ENCODE data around the gene NABP2. TPM values are rescaled to one million over a fixed set of nuclear protein-coding genes. Genes with fewer than 3 reads are reported as not detected.
"Not testable (repeated sequence)": the region's sequence is repeated elsewhere in the genome, so short reads cannot be mapped to it uniquely, and the experiment has no call there.

NABP2 gene
- total RNA-seq, 1 experiment from 2014 or later: 162 TPM

GRCh38 chr12:56261503-56262232 is 37.5 kb downstream of the NABP2 start:
- DNase-seq (ENCODE audit: low read depth): peak; percentile 94
- in situ Hi-C loops (cut with HindIII; ENCODE audit: low pct_unique_long_range_greater_than_20kb, low sequenced_read_pairs): no loop called here

DNA sequence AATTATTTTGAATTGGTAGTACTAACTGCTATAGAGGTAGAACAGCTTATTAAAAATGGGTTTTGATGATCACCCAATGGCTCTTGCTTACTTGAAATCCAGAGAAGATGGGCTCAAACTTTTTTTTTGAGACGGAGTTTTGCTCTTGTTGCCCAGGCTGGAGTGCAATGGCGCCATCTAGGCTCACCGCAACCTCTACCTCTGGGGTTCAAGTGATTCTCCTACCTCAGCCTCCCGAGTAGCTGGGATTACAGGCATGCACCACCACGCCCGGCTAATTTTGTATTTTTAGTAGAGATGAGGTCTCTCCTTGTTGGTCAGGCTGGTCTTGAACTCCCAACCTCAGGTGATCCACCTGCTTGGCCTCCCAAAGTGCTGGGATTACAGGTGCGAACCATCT is 38.8 kb downstream of the NABP2 start:
- in situ Hi-C loops (cut with HindIII; ENCODE audit: low pct_unique_long_range_greater_than_20kb, low sequenced_read_pairs); DNase-seq (ENCODE audit: low read depth): not testable (repeated sequence)

DNA sequence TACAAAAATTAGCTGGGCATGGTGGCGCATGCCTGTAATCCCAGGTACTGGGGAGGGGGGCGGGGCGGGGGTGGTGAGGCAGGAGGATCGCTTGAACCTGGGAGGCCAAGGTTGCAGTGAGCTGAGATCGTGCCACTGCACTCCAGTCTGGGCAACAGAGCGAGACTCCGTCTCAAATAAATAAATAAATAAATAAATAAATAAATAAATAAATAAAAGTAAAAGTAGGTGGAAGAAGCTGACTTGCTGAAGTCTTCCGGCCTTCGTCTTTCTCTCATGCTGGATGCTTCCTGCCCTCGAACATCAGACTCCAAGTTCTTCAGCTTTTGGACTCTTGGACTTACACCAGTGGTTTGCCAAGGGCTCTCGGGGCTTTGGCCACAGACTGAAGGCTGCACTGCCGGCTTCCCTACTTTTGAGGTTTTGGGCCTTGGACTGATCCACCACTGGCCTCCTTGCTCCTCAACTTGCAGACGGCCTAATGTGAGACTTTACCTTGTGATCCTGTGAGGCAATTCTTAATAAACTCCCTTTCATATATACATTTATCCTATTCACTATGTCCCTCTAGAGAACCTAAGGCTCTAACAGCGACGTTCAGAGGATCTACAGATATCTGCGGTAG is 42.0 kb downstream of the NABP2 start:
- DNase-seq (ENCODE audit: low read depth); in situ Hi-C loops (cut with HindIII; ENCODE audit: low pct_unique_long_range_greater_than_20kb, low sequenced_read_pairs): not testable (repeated sequence)

DNA sequence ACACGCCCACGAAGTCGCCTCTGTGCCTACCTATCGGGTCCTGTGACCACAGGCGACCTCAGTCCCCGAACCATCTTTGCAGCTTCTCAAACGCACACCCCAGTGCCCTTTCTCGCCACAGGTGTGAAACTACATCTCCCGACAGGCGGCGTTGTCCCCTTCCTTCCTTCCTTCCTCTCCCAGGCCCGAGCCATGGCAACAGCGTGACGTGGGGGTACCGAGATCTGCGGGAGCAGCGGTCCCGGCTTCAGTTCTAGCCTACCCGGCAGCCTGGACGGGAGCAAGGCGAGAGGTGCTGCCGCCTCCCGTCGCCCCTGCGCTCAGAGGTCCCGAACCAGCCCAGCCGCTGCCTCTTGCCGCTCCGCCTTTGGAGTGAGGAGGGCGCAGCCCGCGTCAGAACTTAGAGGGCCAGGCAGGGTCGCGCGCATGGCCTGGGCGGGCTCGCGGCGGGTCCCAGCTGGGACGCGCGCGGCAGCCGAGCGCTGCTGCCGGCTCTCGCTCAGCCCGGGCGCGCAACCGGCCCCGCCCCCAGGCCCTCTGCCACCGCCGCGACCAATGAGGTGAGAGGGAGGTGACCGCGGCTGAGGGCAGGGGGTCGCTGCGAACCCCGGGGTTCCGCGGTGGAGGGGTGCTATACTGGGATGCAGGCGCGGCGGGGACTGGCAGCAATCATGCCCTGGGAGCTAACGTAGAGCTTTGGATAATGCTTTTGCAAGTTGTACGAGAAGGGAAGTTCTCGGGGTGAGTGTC is 42.7 kb downstream of the NABP2 start, which contains the start of gene COQ10A:
TSS of gene COQ10A (plus strand) at position 250 of the 750 bp plus-strand sequence. CDS start at position 427, 177 bp downstream.
- in situ Hi-C loops (cut with HindIII; ENCODE audit: low pct_unique_long_range_greater_than_20kb, low sequenced_read_pairs): no loop called here
- peak; percentile 95 for DNase-seq (ENCODE audit: low read depth)

GRCh38 chr12:56267443-56268071 is 43.4 kb downstream of the NABP2 start:
- no peak for DNase-seq (ENCODE audit: low read depth)
- in situ Hi-C loops (cut with HindIII; ENCODE audit: low pct_unique_long_range_greater_than_20kb, low sequenced_read_pairs): no loop called here

- peak; percentile 43 for DNase-seq (ENCODE audit: low read depth)
- in situ Hi-C loops (cut with HindIII; ENCODE audit: low pct_unique_long_range_greater_than_20kb, low sequenced_read_pairs): no loop called here
Observed at GRCh38 chr12:56271031-56271430, 46.9 kb downstream of the NABP2 start.

DNA sequence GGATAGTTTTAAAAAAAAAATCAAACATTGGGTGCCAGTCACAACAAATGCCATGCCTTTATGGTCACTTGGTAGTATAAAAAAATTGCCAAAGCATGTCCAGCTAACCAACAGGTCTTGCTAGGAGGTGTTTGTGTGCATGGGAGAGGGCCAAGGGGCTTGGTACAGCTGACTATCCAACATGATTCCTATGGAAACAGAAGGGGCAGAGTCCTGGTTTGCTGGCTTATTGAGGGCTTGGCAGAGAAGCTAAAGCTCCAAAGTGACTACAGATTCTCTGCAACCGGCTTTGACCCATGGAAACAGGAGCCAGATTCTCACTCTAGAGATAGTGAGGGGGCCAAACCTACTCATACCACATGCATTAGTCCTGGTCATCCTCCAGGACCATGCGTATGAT is 48.3 kb downstream of the NABP2 start:
- DNase-seq (ENCODE audit: low read depth); in situ Hi-C loops (cut with HindIII; ENCODE audit: low pct_unique_long_range_greater_than_20kb, low sequenced_read_pairs): not testable (repeated sequence)

DNA sequence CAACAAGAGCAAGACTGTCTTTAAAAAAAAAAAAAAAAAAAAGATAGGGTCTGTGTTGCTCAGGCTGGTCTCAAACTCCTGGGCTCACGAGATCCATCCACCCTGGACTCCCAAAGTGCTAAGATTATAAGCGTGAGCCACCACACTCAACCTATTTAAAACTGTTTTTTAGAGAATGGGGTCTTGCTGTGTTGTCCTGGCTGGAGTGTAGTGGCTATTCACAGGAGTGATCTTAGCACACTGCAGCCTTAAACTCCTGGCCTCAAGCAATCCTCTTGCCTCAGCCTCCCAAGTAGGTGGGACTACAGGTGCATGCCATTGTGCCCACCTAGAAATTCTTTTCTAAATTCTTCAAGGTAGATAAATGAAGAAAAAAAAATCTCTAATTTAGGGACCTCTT is 50.2 kb downstream of the NABP2 start:
- DNase-seq (ENCODE audit: low read depth): no peak
- in situ Hi-C loops (cut with HindIII; ENCODE audit: low pct_unique_long_range_greater_than_20kb, low sequenced_read_pairs): no loop called here

DNA sequence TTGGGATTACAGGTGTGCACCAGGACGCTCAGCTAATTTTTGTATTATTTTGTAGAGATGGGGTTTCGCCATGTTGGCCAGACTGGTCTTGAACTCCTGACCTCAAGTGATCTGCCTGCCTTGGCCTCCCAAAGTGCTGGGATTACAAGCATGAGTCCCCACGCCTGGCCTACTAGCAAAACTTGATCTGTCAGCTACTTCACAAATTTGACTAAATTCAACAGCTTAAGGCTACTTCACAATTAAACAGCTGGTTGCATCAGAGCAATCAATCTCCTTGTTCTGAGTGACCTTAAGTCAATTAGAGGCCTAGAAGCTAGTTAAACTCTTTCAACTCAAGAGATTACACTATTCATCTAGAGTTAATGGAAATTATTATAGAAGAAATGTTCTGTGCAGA is 54.8 kb downstream of the NABP2 start:
- in situ Hi-C loops (cut with HindIII; ENCODE audit: low pct_unique_long_range_greater_than_20kb, low sequenced_read_pairs): no loop called here
- no peak for DNase-seq (ENCODE audit: low read depth)

Other genes starting within 250 kb of the NABP2 start
- gene SUOX, start 227.1 kb upstream of the NABP2 start, total RNA-seq (2014; rRNA removed; shearing (Covaris generic); ENCODE audit: low replicate concordance): 25.3 and 28.7 TPM in 2 replicates
- 0.34 and 1.9 TPM in 2 replicates for gene IKZF4, start 203.3 kb upstream of the NABP2 start, total RNA-seq (2014; rRNA removed; shearing (Covaris generic); ENCODE audit: low replicate concordance)
- gene RPS26, start 182.4 kb upstream of the NABP2 start, total RNA-seq (2014; rRNA removed; shearing (Covaris generic); ENCODE audit: low replicate concordance): 1,254 and 1,317 TPM in 2 replicates
- 0.75 and 1.8 TPM in 2 replicates for gene ERBB3, start 144.2 kb upstream of the NABP2 start, total RNA-seq (2014; rRNA removed; shearing (Covaris generic); ENCODE audit: low replicate concordance)
- gene PA2G4, start 119.8 kb upstream of the NABP2 start, total RNA-seq (2014; rRNA removed; shearing (Covaris generic); ENCODE audit: low replicate concordance): 415 and 417 TPM in 2 replicates
- gene RPL41, start 107.7 kb upstream of the NABP2 start, total RNA-seq (2014; rRNA removed; shearing (Covaris generic); ENCODE audit: low replicate concordance): 3,851 and 5,660 TPM in 2 replicates
- 4.2 and 8.4 TPM in 2 replicates for gene ZC3H10, start 106.1 kb upstream of the NABP2 start, total RNA-seq (2014; rRNA removed; shearing (Covaris generic); ENCODE audit: low replicate concordance)
- gene ESYT1, start 96.1 kb upstream of the NABP2 start, total RNA-seq (2014; rRNA removed; shearing (Covaris generic); ENCODE audit: low replicate concordance): 155 and 163 TPM in 2 replicates
- 216 and 250 TPM in 2 replicates for gene MYL6B, start 71.8 kb upstream of the NABP2 start, total RNA-seq (2014; rRNA removed; shearing (Covaris generic); ENCODE audit: low replicate concordance)
- 3,263 and 3,510 TPM in 2 replicates for gene MYL6, start 66.0 kb upstream of the NABP2 start, total RNA-seq (2014; rRNA removed; shearing (Covaris generic); ENCODE audit: low replicate concordance)
- 19.3 and 27.0 TPM in 2 replicates for gene SMARCC2, start 34.9 kb upstream of the NABP2 start, total RNA-seq (2014; rRNA removed; shearing (Covaris generic); ENCODE audit: low replicate concordance)
- 83.0 and 119 TPM in 2 replicates for gene RNF41, start 2.4 kb upstream of the NABP2 start, total RNA-seq (2014; rRNA removed; shearing (Covaris generic); ENCODE audit: low replicate concordance)
- gene SLC39A5, start 5.7 kb downstream of the NABP2 start, total RNA-seq (2014; rRNA removed; shearing (Covaris generic); ENCODE audit: low replicate concordance): not detected in 2 replicates
- 15.1 and 15.7 TPM in 2 replicates for gene ANKRD52, start 34.0 kb downstream of the NABP2 start, total RNA-seq (2014; rRNA removed; shearing (Covaris generic); ENCODE audit: low replicate concordance)
- gene COQ10A, start 42.6 kb downstream of the NABP2 start, total RNA-seq (2014; rRNA removed; shearing (Covaris generic); ENCODE audit: low replicate concordance): 21.7 and 25.1 TPM in 2 replicates
- gene CS, start 76.0 kb downstream of the NABP2 start, total RNA-seq (2014; rRNA removed; shearing (Covaris generic); ENCODE audit: low replicate concordance): 73.6 and 84.6 TPM in 2 replicates
- 244 and 346 TPM in 2 replicates for gene CNPY2, start 91.6 kb downstream of the NABP2 start, total RNA-seq (2014; rRNA removed; shearing (Covaris generic); ENCODE audit: low replicate concordance)
- 29.0 and 59.6 TPM in 2 replicates for gene PAN2, start 109.7 kb downstream of the NABP2 start, total RNA-seq (2014; rRNA removed; shearing (Covaris generic); ENCODE audit: low replicate concordance)
- 0.32 and 0.51 TPM in 2 replicates for gene IL23A, start 114.5 kb downstream of the NABP2 start, total RNA-seq (2014; rRNA removed; shearing (Covaris generic); ENCODE audit: low replicate concordance)
- 89.5 and 90.1 TPM in 2 replicates for gene STAT2, start 135.8 kb downstream of the NABP2 start, total RNA-seq (2014; rRNA removed; shearing (Covaris generic); ENCODE audit: low replicate concordance)
- gene APOF, start 138.5 kb downstream of the NABP2 start, total RNA-seq (2014; rRNA removed; shearing (Covaris generic); ENCODE audit: low replicate concordance): not detected in 2 replicates
- 33.3 and 46.0 TPM in 2 replicates for gene TIMELESS, start 225.1 kb downstream of the NABP2 start, total RNA-seq (2014; rRNA removed; shearing (Covaris generic); ENCODE audit: low replicate concordance)
- not detected in 2 replicates for gene MIP, start 230.3 kb downstream of the NABP2 start, total RNA-seq (2014; rRNA removed; shearing (Covaris generic); ENCODE audit: low replicate concordance)
- gene SPRYD4, start 244.2 kb downstream of the NABP2 start, total RNA-seq (2014; rRNA removed; shearing (Covaris generic); ENCODE audit: low replicate concordance): 1.7 and 3.0 TPM in 2 replicates

Measured in Caki2 (cell line).